ENCODE measurements around the gene EDN2.

The EDN2 gene

DNA sequence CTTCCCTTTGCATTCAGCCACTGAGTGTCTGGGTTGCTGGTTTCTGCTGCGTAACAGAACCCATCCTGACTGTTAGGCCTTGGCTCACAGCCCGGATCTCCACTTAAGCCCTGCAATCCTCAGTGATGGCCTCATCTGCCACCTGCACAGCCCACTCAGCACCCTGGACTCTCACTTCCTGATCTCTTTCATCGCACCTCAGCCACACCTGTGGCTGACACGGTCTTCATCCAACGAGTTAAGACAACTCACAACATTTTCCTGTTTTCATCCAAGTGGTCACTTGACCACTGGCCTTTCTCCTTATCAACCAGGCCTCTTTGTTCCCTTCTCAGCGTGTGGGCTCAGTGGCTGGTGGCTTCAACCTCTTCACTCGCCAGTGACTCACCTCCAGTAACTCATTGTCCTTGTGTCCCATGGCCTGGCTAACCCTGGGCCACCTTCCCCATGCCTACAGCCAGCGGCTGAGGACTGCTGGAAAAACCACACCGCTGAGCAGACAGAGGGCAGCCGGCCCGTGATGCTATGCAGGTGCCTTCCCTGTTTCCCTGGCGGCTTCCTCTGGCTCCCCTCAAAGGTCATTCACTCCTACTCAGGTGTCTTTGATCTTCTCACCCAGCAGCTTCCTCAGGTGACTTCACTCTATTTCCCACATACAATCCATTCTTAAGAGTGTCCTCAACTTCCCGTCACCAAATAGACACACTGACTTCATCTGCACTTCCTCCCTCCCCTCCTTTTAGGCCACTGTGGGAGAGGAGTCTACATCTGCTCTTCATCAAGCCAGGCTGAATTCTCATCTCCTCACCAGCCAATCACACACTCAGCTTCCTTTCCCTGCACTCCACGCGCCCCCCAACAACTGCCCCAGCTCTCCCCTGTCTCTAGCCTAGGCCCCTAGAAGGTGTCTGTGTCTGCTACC is 19.9 kb upstream of the EDN2 start (continued):
- TF ChIP-seq, protein P1, sequence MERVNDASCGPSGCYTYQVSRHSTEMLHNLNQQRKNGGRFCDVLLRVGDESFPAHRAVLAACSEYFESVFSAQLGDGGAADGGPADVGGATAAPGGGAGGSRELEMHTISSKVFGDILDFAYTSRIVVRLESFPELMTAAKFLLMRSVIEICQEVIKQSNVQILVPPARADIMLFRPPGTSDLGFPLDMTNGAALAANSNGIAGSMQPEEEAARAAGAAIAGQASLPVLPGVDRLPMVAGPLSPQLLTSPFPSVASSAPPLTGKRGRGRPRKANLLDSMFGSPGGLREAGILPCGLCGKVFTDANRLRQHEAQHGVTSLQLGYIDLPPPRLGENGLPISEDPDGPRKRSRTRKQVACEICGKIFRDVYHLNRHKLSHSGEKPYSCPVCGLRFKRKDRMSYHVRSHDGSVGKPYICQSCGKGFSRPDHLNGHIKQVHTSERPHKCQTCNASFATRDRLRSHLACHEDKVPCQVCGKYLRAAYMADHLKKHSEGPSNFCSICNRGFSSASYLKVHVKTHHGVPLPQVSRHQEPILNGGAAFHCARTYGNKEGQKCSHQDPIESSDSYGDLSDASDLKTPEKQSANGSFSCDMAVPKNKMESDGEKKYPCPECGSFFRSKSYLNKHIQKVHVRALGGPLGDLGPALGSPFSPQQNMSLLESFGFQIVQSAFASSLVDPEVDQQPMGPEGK (tag by site-specific recombination; IDR thresholded peaks at IDR 0.05) = peak; percentile 46; the same call in 1 of the 2 replicates
- TF ChIP-seq, protein P2, sequence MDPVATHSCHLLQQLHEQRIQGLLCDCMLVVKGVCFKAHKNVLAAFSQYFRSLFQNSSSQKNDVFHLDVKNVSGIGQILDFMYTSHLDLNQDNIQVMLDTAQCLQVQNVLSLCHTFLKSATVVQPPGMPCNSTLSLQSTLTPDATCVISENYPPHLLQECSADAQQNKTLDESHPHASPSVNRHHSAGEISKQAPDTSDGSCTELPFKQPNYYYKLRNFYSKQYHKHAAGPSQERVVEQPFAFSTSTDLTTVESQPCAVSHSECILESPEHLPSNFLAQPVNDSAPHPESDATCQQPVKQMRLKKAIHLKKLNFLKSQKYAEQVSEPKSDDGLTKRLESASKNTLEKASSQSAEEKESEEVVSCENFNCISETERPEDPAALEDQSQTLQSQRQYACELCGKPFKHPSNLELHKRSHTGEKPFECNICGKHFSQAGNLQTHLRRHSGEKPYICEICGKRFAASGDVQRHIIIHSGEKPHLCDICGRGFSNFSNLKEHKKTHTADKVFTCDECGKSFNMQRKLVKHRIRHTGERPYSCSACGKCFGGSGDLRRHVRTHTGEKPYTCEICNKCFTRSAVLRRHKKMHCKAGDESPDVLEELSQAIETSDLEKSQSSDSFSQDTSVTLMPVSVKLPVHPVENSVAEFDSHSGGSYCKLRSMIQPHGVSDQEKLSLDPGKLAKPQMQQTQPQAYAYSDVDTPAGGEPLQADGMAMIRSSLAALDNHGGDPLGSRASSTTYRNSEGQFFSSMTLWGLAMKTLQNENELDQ (tag by site-specific recombination; IDR thresholded peaks at IDR 0.05; ENCODE audit: low read depth) = no peak
- TF ChIP-seq MEIS1 (CRISPR knock-in tag; IDR thresholded peaks at IDR 0.05; ENCODE audit: borderline replicate concordance) (no peak), ELK4 (IDR thresholded peaks at IDR 0.05; ENCODE audit: borderline replicate concordance, low read depth, low read length) (no peak), ZBTB8A (tag by site-specific recombination; IDR thresholded peaks at IDR 0.05) (peak; percentile 59)

DNA sequence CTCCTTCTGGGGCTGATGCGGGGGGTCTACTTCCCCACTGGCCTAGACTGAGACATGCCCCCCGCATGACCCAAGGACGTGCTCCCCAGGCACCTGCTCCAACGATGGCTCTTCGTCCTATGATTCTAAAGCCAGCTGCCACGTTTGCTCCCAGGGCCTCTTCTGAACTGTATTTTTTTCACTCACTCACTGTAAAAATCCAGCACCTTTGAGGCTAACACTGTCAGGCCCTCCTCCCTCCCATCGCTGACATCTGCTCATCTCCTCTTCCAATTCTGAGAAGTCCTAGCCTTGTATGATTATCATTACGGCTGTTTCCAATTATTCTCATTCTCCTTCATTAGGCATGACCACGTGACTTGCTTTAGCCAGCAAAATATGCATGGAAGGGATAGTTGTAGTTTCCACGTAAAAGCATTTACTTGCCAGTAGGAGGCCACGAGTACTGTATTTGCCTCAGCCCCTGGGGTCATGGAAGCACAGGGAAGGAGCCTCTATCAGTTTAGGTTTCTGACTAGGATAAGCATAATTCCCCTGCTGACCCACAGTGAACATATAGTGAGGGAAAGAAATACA is 19.1 kb upstream of the EDN2 start:
- TF ChIP-seq REPIN1 (tag by site-specific recombination; IDR thresholded peaks at IDR 0.05; ENCODE audit: low read depth) = no peak
- 0 out of 2 replicates have a peak, but pooled peaks have one; percentile 49 for TF ChIP-seq MZF1 (tag by site-specific recombination; IDR thresholded peaks at IDR 0.05; ENCODE audit: borderline replicate concordance)
- TF ChIP-seq TRIM28 (IDR thresholded peaks at IDR 0.05; ENCODE audit: borderline replicate concordance, low read length) = peak; percentile 96
- TF ChIP-seq ZBTB20 (tag by site-specific recombination; IDR thresholded peaks at IDR 0.05) = peak; percentile 66; the same call in 1 of the 2 replicates
- TF ChIP-seq, protein P3, sequence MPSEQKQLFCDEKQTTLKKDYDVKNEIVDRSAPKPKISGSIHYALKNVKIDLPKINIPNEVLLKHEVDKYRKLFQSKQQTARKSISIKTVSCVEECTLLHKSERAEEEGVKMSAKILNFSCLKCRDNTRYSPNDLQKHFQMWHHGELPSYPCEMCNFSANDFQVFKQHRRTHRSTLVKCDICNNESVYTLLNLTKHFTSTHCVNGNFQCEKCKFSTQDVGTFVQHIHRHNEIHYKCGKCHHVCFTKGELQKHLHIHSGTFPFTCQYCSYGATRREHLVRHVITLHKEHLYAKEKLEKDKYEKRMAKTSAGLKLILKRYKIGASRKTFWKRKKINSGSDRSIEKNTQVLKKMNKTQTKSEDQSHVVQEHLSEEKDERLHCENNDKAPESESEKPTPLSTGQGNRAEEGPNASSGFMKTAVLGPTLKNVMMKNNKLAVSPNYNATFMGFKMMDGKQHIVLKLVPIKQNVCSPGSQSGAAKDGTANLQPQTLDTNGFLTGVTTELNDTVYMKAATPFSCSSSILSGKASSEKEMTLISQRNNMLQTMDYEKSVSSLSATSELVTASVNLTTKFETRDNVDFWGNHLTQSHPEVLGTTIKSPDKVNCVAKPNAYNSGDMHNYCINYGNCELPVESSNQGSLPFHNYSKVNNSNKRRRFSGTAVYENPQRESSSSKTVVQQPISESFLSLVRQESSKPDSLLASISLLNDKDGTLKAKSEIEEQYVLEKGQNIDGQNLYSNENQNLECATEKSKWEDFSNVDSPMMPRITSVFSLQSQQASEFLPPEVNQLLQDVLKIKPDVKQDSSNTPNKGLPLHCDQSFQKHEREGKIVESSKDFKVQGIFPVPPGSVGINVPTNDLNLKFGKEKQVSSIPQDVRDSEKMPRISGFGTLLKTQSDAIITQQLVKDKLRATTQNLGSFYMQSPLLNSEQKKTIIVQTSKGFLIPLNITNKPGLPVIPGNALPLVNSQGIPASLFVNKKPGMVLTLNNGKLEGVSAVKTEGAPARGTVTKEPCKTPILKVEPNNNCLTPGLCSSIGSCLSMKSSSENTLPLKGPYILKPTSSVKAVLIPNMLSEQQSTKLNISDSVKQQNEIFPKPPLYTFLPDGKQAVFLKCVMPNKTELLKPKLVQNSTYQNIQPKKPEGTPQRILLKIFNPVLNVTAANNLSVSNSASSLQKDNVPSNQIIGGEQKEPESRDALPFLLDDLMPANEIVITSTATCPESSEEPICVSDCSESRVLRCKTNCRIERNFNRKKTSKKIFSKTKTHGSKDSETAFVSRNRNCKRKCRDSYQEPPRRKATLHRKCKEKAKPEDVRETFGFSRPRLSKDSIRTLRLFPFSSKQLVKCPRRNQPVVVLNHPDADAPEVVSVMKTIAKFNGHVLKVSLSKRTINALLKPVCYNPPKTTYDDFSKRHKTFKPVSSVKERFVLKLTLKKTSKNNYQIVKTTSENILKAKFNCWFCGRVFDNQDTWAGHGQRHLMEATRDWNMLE (tag by site-specific recombination; conservative IDR thresholded peaks at IDR 0.05; ENCODE audit: low read depth) = 0 out of 2 replicates have a peak, but pooled peaks have one; percentile 16
- TF ChIP-seq ZNF354C (tag by site-specific recombination; IDR thresholded peaks at IDR 0.05; ENCODE audit: borderline replicate concordance, low read depth) = no peak
- TF ChIP-seq ZNF473 (tag by site-specific recombination; IDR thresholded peaks at IDR 0.05) = no peak
- no peak for TF ChIP-seq ZNF302 (tag by site-specific recombination; IDR thresholded peaks at IDR 0.05; ENCODE audit: low read depth)
- no peak for TF ChIP-seq ZNF433 (tag by site-specific recombination; IDR thresholded peaks at IDR 0.05; ENCODE audit: low read depth)
- TF ChIP-seq ZNF501 (tag by site-specific recombination; IDR thresholded peaks at IDR 0.05) = no peak
- no peak for TF ChIP-seq IKZF3 (tag by site-specific recombination; IDR thresholded peaks at IDR 0.05)
- TF ChIP-seq, protein P4, sequence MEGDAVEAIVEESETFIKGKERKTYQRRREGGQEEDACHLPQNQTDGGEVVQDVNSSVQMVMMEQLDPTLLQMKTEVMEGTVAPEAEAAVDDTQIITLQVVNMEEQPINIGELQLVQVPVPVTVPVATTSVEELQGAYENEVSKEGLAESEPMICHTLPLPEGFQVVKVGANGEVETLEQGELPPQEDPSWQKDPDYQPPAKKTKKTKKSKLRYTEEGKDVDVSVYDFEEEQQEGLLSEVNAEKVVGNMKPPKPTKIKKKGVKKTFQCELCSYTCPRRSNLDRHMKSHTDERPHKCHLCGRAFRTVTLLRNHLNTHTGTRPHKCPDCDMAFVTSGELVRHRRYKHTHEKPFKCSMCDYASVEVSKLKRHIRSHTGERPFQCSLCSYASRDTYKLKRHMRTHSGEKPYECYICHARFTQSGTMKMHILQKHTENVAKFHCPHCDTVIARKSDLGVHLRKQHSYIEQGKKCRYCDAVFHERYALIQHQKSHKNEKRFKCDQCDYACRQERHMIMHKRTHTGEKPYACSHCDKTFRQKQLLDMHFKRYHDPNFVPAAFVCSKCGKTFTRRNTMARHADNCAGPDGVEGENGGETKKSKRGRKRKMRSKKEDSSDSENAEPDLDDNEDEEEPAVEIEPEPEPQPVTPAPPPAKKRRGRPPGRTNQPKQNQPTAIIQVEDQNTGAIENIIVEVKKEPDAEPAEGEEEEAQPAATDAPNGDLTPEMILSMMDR (tag by site-specific recombination; IDR thresholded peaks at IDR 0.05) = 0 out of 2 replicates have a peak, but pooled peaks have one; percentile 34
- no peak for TF ChIP-seq ZNF266 (tag by site-specific recombination; IDR thresholded peaks at IDR 0.05; ENCODE audit: low read depth)
- Histone ChIP-seq H3K36me3 (ENCODE audit: control insufficient read depth in 2 of 2, insufficient read depth in 1 of 2, low read length in 2 of 2) (no peaks in the 10 kb centered on the region), H3K4me3 (ENCODE audit: low read depth, low read length) (no peak overlapping the region), H3K9me3 (ENCODE audit: control insufficient read depth, insufficient read depth, low read depth, low read length) (no peaks in the 10 kb centered on the region), H3K27ac (ENCODE audit: extremely low read depth, low read depth, low read length) (no peak overlapping the region), H3K4me1 (ENCODE audit: control insufficient read depth, insufficient read depth, low read length) (no peaks in the 10 kb centered on the region)
- ChIA-PET CTCF (interaction anchor here (2.8 kb wide), 1 partner anchor 10 kb away, joined by 10 read pairs; no protein-coding TSS in a partner anchor), POLR2A (no interaction called here)

Data from HEK293 (cell line).